K562 (cell line): Measurements from ENCODE around the gene USP49. TPM values are rescaled to one million over a fixed set of nuclear protein-coding genes. Genes with fewer than 3 reads are reported as not detected.

Source experiments
- ARID2 ChIP-seq: fragments of 450-650 bp; IDR thresholded peaks from 2 replicates; pipeline ENCODE4 v1.6.1; 2017; ENCODE audit warnings: antibody characterized with exemption, mild to moderate bottlenecking
- ATF7 ChIP-seq: fragments of 450-650 bp; IDR thresholded peaks from 2 replicates; pipeline ENCODE4 v1.7.1; 2014; ENCODE audit warnings: mild to moderate bottlenecking, moderate library complexity
- BRCA1 ChIP-seq, 2 experiments: fragments of 450-650 bp in 1 of 2; sonication (generic) in 1 of 2; formaldehyde crosslinking in 1 of 2; IDR thresholded peaks; 2 replicates each; pipeline versions ENCODE4 v1.5.0 to v1.6.1; 2017 to 2020; ENCODE audit warnings: mild to moderate bottlenecking in 1 of 2, missing genetic modification reagents in 1 of 2
- BRD9 ChIP-seq: fragments of 450-650 bp; IDR thresholded peaks from 2 replicates; pipeline ENCODE4 v1.6.1; 2018; ENCODE audit warnings: low read depth; ENCODE audit not compliant: partially characterized antibody
- C11orf30 ChIP-seq: fragments of 450-650 bp; IDR thresholded peaks from 2 replicates; pipeline ENCODE4 v1.6.1; 2016; ENCODE audit warnings: low read depth, mild to moderate bottlenecking
- CBX5 ChIP-seq: IDR thresholded peaks from 2 replicates; pipeline ENCODE4 v1.6.1; 2014; ENCODE audit warnings: low read depth, borderline replicate concordance
- CTBP1 ChIP-seq: fragments of 450-650 bp; IDR thresholded peaks from 2 replicates; pipeline ENCODE4 v1.6.1; 2016; ENCODE audit warnings: borderline replicate concordance
- ELF4 ChIP-seq: fragments of 450-650 bp; formaldehyde crosslinking; IDR thresholded peaks from 2 replicates; pipeline ENCODE4 v1.4.0; 2022; ENCODE audit warnings: missing genetic modification characterization
- IRF2 ChIP-seq: sonication (generic); formaldehyde crosslinking; IDR thresholded peaks from 2 replicates; pipeline ENCODE4 v1.8.1; 2022; ENCODE audit warnings: mild to moderate bottlenecking, missing genetic modification reagents
- NFE2 ChIP-seq: IDR thresholded peaks from 2 replicates; pipeline ENCODE4 v1.6.1; 2014; ENCODE audit warnings: antibody characterized with exemption, low read depth
- TAF15 ChIP-seq: fragments of 200-400 bp; formaldehyde crosslinking; IDR thresholded peaks from 2 replicates; pipeline ENCODE4 v1.6.1; 2017; ENCODE audit warnings: mild to moderate bottlenecking, low read depth, low read length, moderate library complexity
- ZFX ChIP-seq: sonication (generic); formaldehyde crosslinking; IDR thresholded peaks from 2 replicates; pipeline ENCODE4 v1.8.0; 2022; ENCODE audit warnings: mild to moderate bottlenecking, missing genetic modification reagents, moderate library complexity
- ZNF644 ChIP-seq: fragments of 200-800 bp; sonication (Bioruptor generic); IDR thresholded peaks from 2 replicates; pipeline ENCODE4 v1.6.1; 2016; ENCODE audit warnings: low read depth, missing genetic modification characterization, missing compliant biosample characterization
- ZNF717 ChIP-seq: fragments of 250-450 bp; sonication (Bioruptor Pico); IDR thresholded peaks from 2 replicates; pipeline ENCODE4 v1.5.0; 2021
- ZNF785 ChIP-seq: fragments of 250-450 bp; sonication (Bioruptor Pico); IDR thresholded peaks from 2 replicates; pipeline ENCODE4 v1.4.0; 2020; ENCODE audit warnings: mild to moderate bottlenecking
- ZZZ3 ChIP-seq: fragments of 450-650 bp; IDR thresholded peaks from 2 replicates; pipeline ENCODE4 v1.6.1; 2016; ENCODE audit warnings: antibody characterized with exemption, mild to moderate bottlenecking, moderate library complexity
- polyA plus RNA-seq, 8 experiments: library from polyadenylated mRNA; depleted of rRNA in 4 of 8; stranded (reverse) in 5 of 8; unstranded in 3 of 8; fragments of >200 nt; fragmentation: Nextera tagmentation in 2 of 8; fragmentation: Illumina TruSeq in 1 of 8; extraction: Ambion mirVana in 2 of 8; extraction: Trizol in 1 of 8; gene quantifications; 2 replicates each; pipeline versions ENCODE4 v1.2.1 to v1.2.3, GENCODE V29; 2011 to 2014; ENCODE audit warnings: inconsistent platforms in 1 of 8, missing spikeins in 1 of 8
- total RNA-seq, 7 experiments: library from RNA; depleted of rRNA in 6 of 7; stranded (reverse); fragments of >200 nt in 6 of 7; fragmentation: Illumina TruSeq in 2 of 7; extraction: Trizol in 2 of 7; gene quantifications; 2 replicates each; pipeline versions ENCODE4 v1.2.1 to v1.2.3, GENCODE V29; 2011 to 2021; ENCODE audit warnings: low replicate concordance in 1 of 7
- TF ChIP-seq, protein P1 (sequence below): fragments of 450-650 bp; IDR thresholded peaks from 2 replicates; pipeline ENCODE4 v1.6.1; 2016; ENCODE audit warnings: missing biosample characterization, missing genetic modification characterization
- TF ChIP-seq, protein P2 (sequence below), 3 experiments: IDR thresholded peaks in 2 of 3; conservative IDR thresholded peaks in 1 of 3; 2 replicates each; pipeline ENCODE4 v1.5.1; 2011 to 2012; ENCODE audit warnings: low read length in 3 of 3, mild to moderate bottlenecking in 3 of 3, control low read depth in 2 of 3, improper control_type of control experiment in 1 of 3, inconsistent platforms in 1 of 3, low read depth in 1 of 3, mixed read lengths in 1 of 3, moderate library complexity in 1 of 3; ENCODE audit not compliant: insufficient read depth in 2 of 3
- TF ChIP-seq, protein P3 (sequence below): fragments of 450-650 bp; IDR thresholded peaks from 2 replicates; pipeline ENCODE4 v1.6.1; 2016; ENCODE audit warnings: low read depth, mild to moderate bottlenecking, moderate library complexity
- TF ChIP-seq, protein P4 (sequence below): fragments of 450-650 bp; formaldehyde crosslinking; IDR thresholded peaks from 2 replicates; pipeline ENCODE4 v1.4.0; 2022; ENCODE audit warnings: missing genetic modification characterization
- TF ChIP-seq, protein P5 (sequence below), 3 experiments: fragments of 200-800 bp in 1 of 3; sonication (Bioruptor generic) in 1 of 3; sonication (generic) in 1 of 3; formaldehyde crosslinking in 1 of 3; IDR thresholded peaks; 2 replicates each; pipeline versions ENCODE4 v1.6.1 to v1.8.0; 2016 to 2022; ENCODE audit warnings: mild to moderate bottlenecking in 2 of 3, missing compliant biosample characterization in 2 of 3, missing genetic modification characterization in 2 of 3, missing genetic modification reagents in 1 of 3

Gene USP49
- total and polyA plus RNA-seq, 9 of the 15 experiments (the other 6 are each of a cell fraction or from before 2014, with no cell fraction given): 1.0 to 9.9 (median 6.5) TPM

DNA sequence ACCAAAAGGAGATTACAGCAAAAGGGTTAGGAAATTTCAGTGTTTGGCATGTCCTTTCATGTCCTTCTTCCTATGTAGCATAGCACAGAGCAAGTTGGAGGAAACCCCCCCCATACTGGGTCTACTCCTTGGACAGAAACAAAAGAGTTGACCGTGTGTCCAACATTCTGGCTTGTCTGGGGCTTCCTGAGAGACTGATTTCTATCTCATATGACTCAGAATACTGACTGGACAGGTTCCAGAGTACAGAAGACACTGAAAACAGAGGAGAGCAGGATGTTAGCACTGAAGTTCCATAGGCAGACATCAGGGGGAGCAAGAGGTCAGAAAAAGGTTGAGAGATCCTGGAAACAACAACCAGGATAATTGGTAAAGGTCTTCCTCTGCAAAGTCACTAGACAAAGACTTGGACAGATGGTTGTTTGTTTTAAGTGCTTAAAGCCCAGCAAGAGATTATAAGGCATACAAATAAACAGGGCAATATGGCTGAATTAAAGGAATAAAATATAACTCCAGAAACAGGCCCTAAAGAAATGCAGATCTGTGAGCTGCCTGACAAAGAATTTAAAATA lies 48.4 kb downstream of the USP49 start (continued):
- TF ChIP-seq, protein P1, sequence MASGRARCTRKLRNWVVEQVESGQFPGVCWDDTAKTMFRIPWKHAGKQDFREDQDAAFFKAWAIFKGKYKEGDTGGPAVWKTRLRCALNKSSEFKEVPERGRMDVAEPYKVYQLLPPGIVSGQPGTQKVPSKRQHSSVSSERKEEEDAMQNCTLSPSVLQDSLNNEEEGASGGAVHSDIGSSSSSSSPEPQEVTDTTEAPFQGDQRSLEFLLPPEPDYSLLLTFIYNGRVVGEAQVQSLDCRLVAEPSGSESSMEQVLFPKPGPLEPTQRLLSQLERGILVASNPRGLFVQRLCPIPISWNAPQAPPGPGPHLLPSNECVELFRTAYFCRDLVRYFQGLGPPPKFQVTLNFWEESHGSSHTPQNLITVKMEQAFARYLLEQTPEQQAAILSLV: no peak
- TF ChIP-seq, protein P2, sequence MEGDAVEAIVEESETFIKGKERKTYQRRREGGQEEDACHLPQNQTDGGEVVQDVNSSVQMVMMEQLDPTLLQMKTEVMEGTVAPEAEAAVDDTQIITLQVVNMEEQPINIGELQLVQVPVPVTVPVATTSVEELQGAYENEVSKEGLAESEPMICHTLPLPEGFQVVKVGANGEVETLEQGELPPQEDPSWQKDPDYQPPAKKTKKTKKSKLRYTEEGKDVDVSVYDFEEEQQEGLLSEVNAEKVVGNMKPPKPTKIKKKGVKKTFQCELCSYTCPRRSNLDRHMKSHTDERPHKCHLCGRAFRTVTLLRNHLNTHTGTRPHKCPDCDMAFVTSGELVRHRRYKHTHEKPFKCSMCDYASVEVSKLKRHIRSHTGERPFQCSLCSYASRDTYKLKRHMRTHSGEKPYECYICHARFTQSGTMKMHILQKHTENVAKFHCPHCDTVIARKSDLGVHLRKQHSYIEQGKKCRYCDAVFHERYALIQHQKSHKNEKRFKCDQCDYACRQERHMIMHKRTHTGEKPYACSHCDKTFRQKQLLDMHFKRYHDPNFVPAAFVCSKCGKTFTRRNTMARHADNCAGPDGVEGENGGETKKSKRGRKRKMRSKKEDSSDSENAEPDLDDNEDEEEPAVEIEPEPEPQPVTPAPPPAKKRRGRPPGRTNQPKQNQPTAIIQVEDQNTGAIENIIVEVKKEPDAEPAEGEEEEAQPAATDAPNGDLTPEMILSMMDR (IDR thresholded peaks at IDR 0.05 in 2 of 3, conservative IDR thresholded peaks at IDR 0.05 in 1 of 3; ENCODE audit: insufficient read depth in 2 of 3, low read depth in 1 of 3, low read length in 3 of 3): peak; percentile 85 to 98 (median 93)
- TF ChIP-seq CTBP1: peak; percentile 62; the same call in 1 of the 2 replicates
- TF ChIP-seq ZNF785 (CRISPR knock-in tag): no peak
- TF ChIP-seq, protein P3, sequence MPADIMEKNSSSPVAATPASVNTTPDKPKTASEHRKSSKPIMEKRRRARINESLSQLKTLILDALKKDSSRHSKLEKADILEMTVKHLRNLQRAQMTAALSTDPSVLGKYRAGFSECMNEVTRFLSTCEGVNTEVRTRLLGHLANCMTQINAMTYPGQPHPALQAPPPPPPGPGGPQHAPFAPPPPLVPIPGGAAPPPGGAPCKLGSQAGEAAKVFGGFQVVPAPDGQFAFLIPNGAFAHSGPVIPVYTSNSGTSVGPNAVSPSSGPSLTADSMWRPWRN: no peak
- TF ChIP-seq BRD9: peak; percentile 22
- no peak for TF ChIP-seq ARID2
- peak; percentile 64 for TF ChIP-seq NFE2
- no peak for TF ChIP-seq ZNF717
- TF ChIP-seq, protein P4, sequence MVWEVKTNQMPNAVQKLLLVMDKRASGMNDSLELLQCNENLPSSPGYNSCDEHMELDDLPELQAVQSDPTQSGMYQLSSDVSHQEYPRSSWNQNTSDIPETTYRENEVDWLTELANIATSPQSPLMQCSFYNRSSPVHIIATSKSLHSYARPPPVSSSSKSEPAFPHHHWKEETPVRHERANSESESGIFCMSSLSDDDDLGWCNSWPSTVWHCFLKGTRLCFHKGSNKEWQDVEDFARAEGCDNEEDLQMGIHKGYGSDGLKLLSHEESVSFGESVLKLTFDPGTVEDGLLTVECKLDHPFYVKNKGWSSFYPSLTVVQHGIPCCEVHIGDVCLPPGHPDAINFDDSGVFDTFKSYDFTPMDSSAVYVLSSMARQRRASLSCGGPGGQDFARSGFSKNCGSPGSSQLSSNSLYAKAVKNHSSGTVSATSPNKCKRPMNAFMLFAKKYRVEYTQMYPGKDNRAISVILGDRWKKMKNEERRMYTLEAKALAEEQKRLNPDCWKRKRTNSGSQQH (CRISPR knock-in tag): 0 out of 2 replicates have a peak, but pooled peaks have one; percentile 49
- no peak for TF ChIP-seq CBX5
- 0 out of 2 replicates have a peak, but pooled peaks have one; percentile 19 for TF ChIP-seq ELF4 (CRISPR knock-in tag)
- 0 out of 2 replicates have a peak, but pooled peaks have one; percentile 22 for TF ChIP-seq ZFX
- TF ChIP-seq, protein P5, sequence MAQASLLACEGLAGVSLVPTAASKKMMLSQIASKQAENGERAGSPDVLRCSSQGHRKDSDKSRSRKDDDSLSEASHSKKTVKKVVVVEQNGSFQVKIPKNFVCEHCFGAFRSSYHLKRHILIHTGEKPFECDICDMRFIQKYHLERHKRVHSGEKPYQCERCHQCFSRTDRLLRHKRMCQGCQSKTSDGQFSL (CRISPR knock-in tag; IDR thresholded peaks at IDR 0.05): peak; percentile 86
- TF ChIP-seq, protein P5 (tag; IDR thresholded peaks at IDR 0.05): peak in 1 of 2 experiments; percentile 89; a peak in 2 of 4 replicates
- peak; percentile 64 for TF ChIP-seq C11orf30
- TF ChIP-seq TAF15: no peak
- TF ChIP-seq IRF2: no peak
- TF ChIP-seq ATF7: peak; percentile 59; the same call in 1 of the 2 replicates
- no peak for TF ChIP-seq ZZZ3
- no peak for TF ChIP-seq ZNF644 (tag)
- no peak for TF ChIP-seq BRCA1 (IDR thresholded peaks at IDR 0.05)
- TF ChIP-seq BRCA1 (CRISPR knock-in tag; IDR thresholded peaks at IDR 0.05): no peak
